AG04450 (cell line): ENCODE data around the gene KCTD14. TPM values are rescaled to one million over a fixed set of nuclear protein-coding genes. Genes with fewer than 3 reads are reported as not detected.
"Not testable (repeated sequence)": the region's sequence is repeated elsewhere in the genome, so short reads cannot be mapped to it uniquely, and the experiment has no call there.

Experiments
- CTCF ChIA-PET: fragments of 300-600, 350-600 bp; formaldehyde crosslinking; extraction: SDS; loops from one replicate; lab custom pipeline; 2022; ENCODE audit warnings: antibody characterized with exemption, inconsistent platforms; lab: Charles Lee
- POLR2A ChIA-PET: fragments of 350-600 bp; formaldehyde crosslinking; extraction: SDS; loops from one replicate; lab custom pipeline; 2021; ENCODE audit warnings: antibody characterized with exemption, inconsistent platforms; lab: Yijun Ruan, JAX
- DNase-seq: peaks from one replicate; pipeline ENCODE4 v3.0.0-alpha.2; 2011; ENCODE audit warnings: low read depth, low spot score
- H3K27ac ChIP-seq: one replicate; pipeline ENCODE4 v1.5.1; 2012; ENCODE audit warnings: low read depth, low read length, control low read depth
- H3K27me3 ChIP-seq: one replicate; pipeline ENCODE4 v1.6.0; 2012; ENCODE audit warnings: low read length; ENCODE audit not compliant: control insufficient read depth, insufficient read depth
- H3K4me3 ChIP-seq: 2 replicates; pipeline ENCODE4 v1.5.1; 2011; ENCODE audit warnings: mild to moderate bottlenecking, low read depth, low read length, control low read depth
- H3K9me3 ChIP-seq: 2 replicates; pipeline ENCODE4 v1.5.1; 2012; ENCODE audit warnings: low read length; ENCODE audit not compliant: control insufficient read depth, insufficient read depth
- CTCF ChIP-seq: IDR thresholded peaks from 2 replicates; pipeline ENCODE4 v1.5.1; 2011; ENCODE audit warnings: low read depth, low read length, control low read depth, inconsistent platforms
- polyA plus RNA-seq: library from polyadenylated mRNA; depleted of rRNA; stranded (reverse); fragments of >200 nt; gene quantifications from 2 replicates; pipeline ENCODE4 v1.2.3, GENCODE V29; 2011

Gene KCTD14
- polyA plus RNA-seq, 1 experiment, result 3.3 TPM

GRCh38 chr11:78062671-78063070 is 39.6 kb upstream of the KCTD14 start:
- H3K27me3 ChIP-seq, result no peaks in the 10 kb centered on the region
- CTCF ChIA-PET, result interaction anchor here (3.1 kb wide), 1 partner anchor 16 kb away, joined by 15 read pairs; no protein-coding TSS in a partner anchor
- no peak for TF ChIP-seq CTCF
- H3K4me3 ChIP-seq, result no peak overlapping the region
- POLR2A ChIA-PET, result interaction anchor here (1.0 kb wide), 1 partner anchor 17 kb away, joined by 3 read pairs; the partner anchor contains the start of gene NDUFC2
- no peak for DNase-seq
- H3K9me3 ChIP-seq, result no peaks in the 10 kb centered on the region
- H3K27ac ChIP-seq, result no peak overlapping the region

- Histone ChIP-seq H3K4me3 (no peak overlapping the region), H3K27me3 (no peaks in the 10 kb centered on the region), H3K9me3 (no peaks in the 10 kb centered on the region), H3K27ac (no peak overlapping the region)
- ChIA-PET POLR2A (no interaction called here), CTCF (interaction anchor here (3.1 kb wide), 1 partner anchor 16 kb away, joined by 15 read pairs; no protein-coding TSS in a partner anchor)
- TF ChIP-seq CTCF, result no peak
- DNase-seq, result no peak
These were observed 38.8 kb upstream of the KCTD14 start for GRCh38 chr11:78061921-78062311.

- CTCF ChIA-PET, result interaction anchor here (0.7 to 3.1 kb wide), 3 partner anchors 15 to 247 kb away, joined by 3 to 15 read pairs (median 9); no protein-coding TSS in a partner anchor
- Histone ChIP-seq H3K9me3 (no peaks in the 10 kb centered on the region), H3K4me3 (no peak overlapping the region), H3K27me3 (no peaks in the 10 kb centered on the region), H3K27ac (no peak overlapping the region)
- POLR2A ChIA-PET, result interaction anchor here (0.7 kb wide), 1 partner anchor 21 kb away, joined by 3 read pairs; no protein-coding TSS in a partner anchor
- DNase-seq, result no peak
- TF ChIP-seq CTCF, result no peak
These were observed 38.2 kb upstream of the KCTD14 start for GRCh38 chr11:78061088-78061920.

GRCh38 chr11:78060533-78060932 is 37.5 kb upstream of the KCTD14 start:
- no peaks in the 10 kb centered on the region for H3K9me3 ChIP-seq
- CTCF ChIA-PET, result interaction anchor here (0.7 to 3.1 kb wide), 3 partner anchors 14 to 246 kb away, joined by 3 to 15 read pairs (median 9); no protein-coding TSS in a partner anchor
- H3K27me3 ChIP-seq, result no peaks in the 10 kb centered on the region
- no peak overlapping the region for H3K27ac ChIP-seq
- no peak for DNase-seq
- no peak overlapping the region for H3K4me3 ChIP-seq
- POLR2A ChIA-PET, result interaction anchor here (0.7 kb wide), 1 partner anchor 20 kb away, joined by 3 read pairs; no protein-coding TSS in a partner anchor
- no peak for TF ChIP-seq CTCF

- H3K27me3 ChIP-seq, H3K9me3 ChIP-seq, CTCF ChIA-PET, POLR2A ChIA-PET, H3K4me3 ChIP-seq, H3K27ac ChIP-seq, DNase-seq: not testable (repeated sequence)
These were observed 36.8 kb upstream of the KCTD14 start for GRCh38 chr11:78059749-78060328.
